IMR-90 (cell line): ENCODE measurements around the gene DEFB110. TPM values are rescaled to one million over a fixed set of nuclear protein-coding genes. Genes with fewer than 3 reads are reported as not detected.

Source experiments
- ATAC-seq: fragments of 200-7000 bp; cut with Tn5 transposase; 2 replicates; pipeline ENCODE4 v1.9.1; 2020; ENCODE audit warnings: low read depth, mild to moderate bottlenecking, moderate library complexity
- BruUV-seq: library from RNA; stranded (reverse); fragments of 400-500 nt; replicated peaks from 2 replicates; lab custom pipeline; 2021; lab: Mats Ljungman, UMichigan
- CTCF ChIA-PET: fragments of 300-600 bp; formaldehyde crosslinking; extraction: SDS; loops from one replicate; lab custom pipeline; 2021; ENCODE audit warnings: antibody characterized with exemption; lab: Yijun Ruan, JAX
- POLR2A ChIA-PET: fragments of 300-600 bp; sonication (Branson Sonifier 250); formaldehyde crosslinking; loops from one replicate; lab custom pipeline; 2022; ENCODE audit warnings: antibody characterized with exemption; ENCODE audit not compliant: unreplicated experiment; lab: Charles Lee
- DNase-seq: peaks from one replicate; pipeline ENCODE4 v3.0.0; 2013
- H2AFZ ChIP-seq: replicated peaks from 2 replicates; pipeline ENCODE3; 2013; ENCODE audit warnings: low read length, mild to moderate bottlenecking; ENCODE audit not compliant: poor library complexity
- H2AK5ac ChIP-seq: 2 replicates; pipeline ENCODE4 v1.6.1; 2013; ENCODE audit warnings: low read depth, low read length, inconsistent platforms
- H2AK9ac ChIP-seq: replicated peaks from 2 replicates; pipeline ENCODE3; 2013; ENCODE audit warnings: mild to moderate bottlenecking, low read depth, low read length, moderate library complexity; ENCODE audit not compliant: poor library complexity
- H2BK120ac ChIP-seq: 2 replicates; pipeline ENCODE4 v1.6.1; 2013; ENCODE audit warnings: low read depth, low read length, inconsistent platforms
- H2BK15ac ChIP-seq: 3 replicates; pipeline ENCODE4 v1.6.1; 2013; ENCODE audit warnings: low read depth, low read length, inconsistent platforms
- H2BK20ac ChIP-seq: 2 replicates; pipeline ENCODE4 v1.6.1; 2013; ENCODE audit warnings: low read depth, mild to moderate bottlenecking, inconsistent platforms, low read length, moderate library complexity
- H2BK5ac ChIP-seq: 2 replicates; pipeline ENCODE4 v1.6.1; 2013; ENCODE audit warnings: mild to moderate bottlenecking, low read depth, low read length, inconsistent platforms; ENCODE audit not compliant: poor library complexity, severe bottlenecking
- H3K14ac ChIP-seq: replicated peaks from 2 replicates; pipeline ENCODE4 v1.6.1; 2013; ENCODE audit warnings: low read depth, low read length, inconsistent platforms
- H3K18ac ChIP-seq: 2 replicates; pipeline ENCODE4 v1.6.1; 2013; ENCODE audit warnings: low read depth, low read length, control low read depth
- H3K23ac ChIP-seq: 2 replicates; pipeline ENCODE4 v1.6.1; 2013; ENCODE audit warnings: low read depth, low read length, inconsistent platforms
- H3K27ac ChIP-seq: 2 replicates; pipeline ENCODE4 v1.5.1; 2013; ENCODE audit warnings: mild to moderate bottlenecking, control low read depth, low read length; ENCODE audit not compliant: insufficient read depth
- H3K27me3 ChIP-seq: 2 replicates; pipeline ENCODE4 v1.6.1; 2013; ENCODE audit warnings: low read length; ENCODE audit not compliant: control insufficient read depth, insufficient read depth
- H3K36me3 ChIP-seq: 2 replicates; pipeline ENCODE4 v1.6.1; 2013; ENCODE audit warnings: low read length, mixed read lengths; ENCODE audit not compliant: control insufficient read depth, insufficient read depth
- H3K4ac ChIP-seq: 2 replicates; pipeline ENCODE4 v1.6.1; 2013; ENCODE audit warnings: low read depth, low read length, inconsistent platforms
- H3K4me1 ChIP-seq: 2 replicates; pipeline ENCODE4 v1.6.1; 2013; ENCODE audit warnings: low read length, mixed read lengths; ENCODE audit not compliant: control insufficient read depth, insufficient read depth
- H3K4me2 ChIP-seq: 2 replicates; pipeline ENCODE4 v1.6.1; 2013; ENCODE audit warnings: low read depth, mild to moderate bottlenecking, control low read depth, low read length, moderate library complexity
- H3K4me3 ChIP-seq: 2 replicates; pipeline ENCODE4 v1.5.1; 2013; ENCODE audit warnings: low read depth, mild to moderate bottlenecking, control low read depth, low read length, moderate library complexity; ENCODE audit not compliant: insufficient read depth
- H3K56ac ChIP-seq: 2 replicates; pipeline ENCODE4 v1.6.1; 2013; ENCODE audit warnings: low read length, inconsistent platforms; ENCODE audit not compliant: insufficient read depth; ENCODE audit errors: extremely low read depth
- H3K79me1 ChIP-seq, 2 experiments: 2 replicates each; pipeline ENCODE4 v1.6.1; 2013; ENCODE audit warnings: low read length in 2 of 2, inconsistent platforms in 1 of 2, low read depth in 1 of 2
- H3K9ac ChIP-seq: 2 replicates; pipeline ENCODE4 v1.6.1; 2013; ENCODE audit warnings: low read depth, low read length, control low read depth
- H3K9me1 ChIP-seq: 2 replicates; pipeline ENCODE4 v1.6.1; 2013; ENCODE audit warnings: low read length, inconsistent platforms; ENCODE audit not compliant: insufficient read depth
- H3K9me3 ChIP-seq: 2 replicates; pipeline ENCODE4 v1.6.1; 2013; ENCODE audit warnings: low read length; ENCODE audit not compliant: control insufficient read depth, insufficient read depth
- H4K20me1 ChIP-seq: 2 replicates; pipeline ENCODE4 v1.6.1; 2013; ENCODE audit warnings: low read length, inconsistent platforms; ENCODE audit not compliant: insufficient read depth
- H4K5ac ChIP-seq: 2 replicates; pipeline ENCODE4 v1.6.1; 2013; ENCODE audit warnings: mild to moderate bottlenecking, low read depth, low read length, control low read depth
- H4K8ac ChIP-seq, 2 experiments: 2 replicates each; pipeline ENCODE4 v1.6.1; 2013; ENCODE audit warnings: low read depth in 2 of 2, low read length in 2 of 2, control low read depth in 1 of 2, inconsistent platforms in 1 of 2
- H4K91ac ChIP-seq: 2 replicates; pipeline ENCODE4 v1.6.1; 2013; ENCODE audit warnings: low read depth, low read length, inconsistent platforms; ENCODE audit not compliant: insufficient read depth
- CEBPB ChIP-seq: IDR thresholded peaks from 2 replicates; pipeline ENCODE4 v1.6.1; 2012; ENCODE audit warnings: low read depth, low read length, improper control_type of control experiment
- CTCF ChIP-seq: conservative IDR thresholded peaks from 2 replicates; pipeline ENCODE4 v1.5.1; 2012; ENCODE audit warnings: mild to moderate bottlenecking, low read depth, low read length, improper control_type of control experiment
- WGBS, 2 experiments: methylation state at CpG; one replicate each; pipeline versions ENCODE4 v1.1.5 to v1.1.7; 2013; ENCODE audit warnings: missing lambda C conversion rate in 2 of 2; ENCODE audit not compliant: insufficient read length in 1 of 2; ENCODE audit errors: extremely low coverage in 2 of 2; 5-methylcytosine and 5-hydroxymethylcytosine counted together
- dilution Hi-C: fragments of 300-500 bp; cut with HindIII; formaldehyde crosslinking; loops from one replicate; pipeline ENCODE4 v1.14.3; 2018; ENCODE audit warnings: low sequenced_read_pairs; ENCODE audit not compliant: unreplicated experiment
- in situ Hi-C: fragments of 300-500 bp; cut with MboI; formaldehyde crosslinking; loops from 3 replicates; pipeline ENCODE4 v1.14.3; 2019; ENCODE audit warnings: low sequenced_read_pairs, inconsistent platforms, mixed read lengths
- intact Hi-C: fragments of 100-400 bp; cut with micrococcal nuclease; formaldehyde crosslinking; loops from 2 replicates; pipeline ENCODE4 v1.10.0; 2022
- polyA plus RNA-seq, 3 experiments: library from polyadenylated mRNA; depleted of rRNA; stranded (reverse); fragments of >200 nt; gene quantifications; 2 replicates each; pipeline ENCODE4 v1.2.3, GENCODE V29; 2012; ENCODE audit warnings: low replicate concordance in 1 of 3
- total RNA-seq: library from RNA; depleted of rRNA; stranded (reverse); fragments of >200 nt; gene quantifications from 2 replicates; pipeline ENCODE4 v1.2.3, GENCODE V29; 2012

DEFB110 gene
- total and polyA plus RNA-seq, 2 of the 4 experiments (the other 2 are of a cell fraction), result not detected

GRCh38 chr6:50007819-50008218 is 14.0 kb downstream of the DEFB110 start:
- Histone ChIP-seq H2AFZ (no peak overlapping the region), H3K23ac (no peak overlapping the region), H3K4me3 (no peak overlapping the region), H3K9ac (no peak overlapping the region), H2AK9ac (no peak overlapping the region), H3K14ac (no peak overlapping the region), H2BK15ac (no peak overlapping the region), H2BK120ac (no peak overlapping the region), H3K79me1 (no peaks in the 10 kb centered on the region), H3K9me3 (no peaks in the 10 kb centered on the region), H3K9me1 (no peaks in the 10 kb centered on the region), H3K27me3 (no peaks in the 10 kb centered on the region), H4K5ac (no peak overlapping the region), H3K4me2 (no peak overlapping the region), H2BK20ac (no peak overlapping the region), H2BK5ac (no peak overlapping the region), H4K20me1 (no peaks in the 10 kb centered on the region), H3K56ac (no peak overlapping the region), H4K8ac (no peak overlapping the region), H4K91ac (no peak overlapping the region), H3K27ac (no peak overlapping the region), H2AK5ac (no peak overlapping the region), H3K18ac (no peak overlapping the region), H3K4ac (no peak overlapping the region), H3K4me1 (no peaks in the 10 kb centered on the region), H3K36me3 (no peaks in the 10 kb centered on the region)
- BruUV-seq, result no TSS peak
- no peak for ATAC-seq
- dilution Hi-C loops (no loop called here), intact Hi-C loops (no loop called here), in situ Hi-C loops (no loop called here)
- TF ChIP-seq CTCF, result no peak
- TF ChIP-seq CEBPB, result peak; percentile 73
- ChIA-PET POLR2A (no interaction called here), CTCF (interaction anchor here (0.6 kb wide), 1 partner anchor 27 kb away, joined by 3 read pairs; no protein-coding TSS in a partner anchor)
- peak; percentile 57 for DNase-seq
- WGBS, 2 experiments, result no CpG with 5 or more reads among the region's 3 CpGs
